Natural killer cell treated with Interleukin-12 subunit alpha and Interleukin-12 subunit beta and Interleukin-15 and Interleukin-18, amount 100 ng/mL, for 72 hours (primary cell): ENCODE measurements around the gene ENTPD6. TPM values are rescaled to one million over a fixed set of nuclear protein-coding genes. Genes with fewer than 3 reads are reported as not detected.
A peak's percentile ranks its signal among the peaks of the same experiment; 100 is the strongest.
"Not testable (repeated sequence)": the region's sequence is repeated elsewhere in the genome, so short reads cannot be mapped to it uniquely, and the experiment has no call there.

Experiments used
- ATAC-seq, 2 donors: fragments of 150-1000 bp; cut with Tn5 transposase in 1 of 2; sonication (Bioruptor Pico), chemical (Tn5 transposase) in 1 of 2; 2 replicates each; pipeline ENCODE4 v1.10.0; 2021
- DNase-seq: peaks from one replicate; pipeline ENCODE4 v3.0.0; 2022; ENCODE audit warnings: low spot score
- H3K27ac Mint-ChIP-seq, 2 donors: 1 replicate in 1 of 2; 2 replicates in 1 of 2; pipeline ENCODE4 v1.8.0; 2022; ENCODE audit warnings: mixed read lengths in 2 of 2, mild to moderate bottlenecking in 1 of 2, moderate library complexity in 1 of 2
- H3K27me3 Mint-ChIP-seq, 2 donors: 1 replicate in 1 of 2; 2 replicates in 1 of 2; pipeline ENCODE4 v1.8.0; 2022; ENCODE audit warnings: mixed read lengths in 2 of 2
- H3K36me3 Mint-ChIP-seq: one replicate; pipeline ENCODE4 v1.8.0; 2022; ENCODE audit warnings: mixed read lengths
- H3K4me1 Mint-ChIP-seq, 2 donors: 1 replicate in 1 of 2; 2 replicates in 1 of 2; pipeline ENCODE4 v1.8.0; 2022; ENCODE audit warnings: low read depth in 2 of 2, mixed read lengths in 2 of 2, mild to moderate bottlenecking in 1 of 2
- H3K4me3 Mint-ChIP-seq: one replicate; pipeline ENCODE4 v1.8.0; 2022; ENCODE audit warnings: mixed read lengths
- H3K9me3 Mint-ChIP-seq: 2 replicates; pipeline ENCODE4 v1.8.0; 2022; ENCODE audit warnings: mixed read lengths
- total RNA-seq, 2 donors: library from RNA; stranded (reverse); gene quantifications; one replicate each; pipeline ENCODE4 v1.2.3, GENCODE V29; 2022

The ENTPD6 gene
- total RNA-seq, 2 donors from 2014 or later: 24.9 to 58.7 TPM

GRCh38 chr20:25252230-25252651, 56.7 kb downstream of the ENTPD6 start:
- DNase-seq (no peak), ATAC-seq (no peak)
- Mint-ChIP-seq H3K36me3 (no peaks in the 10 kb centered on the region), H3K27me3 (no peaks in the 10 kb centered on the region), H3K9me3 (no peaks in the 10 kb centered on the region), H3K27ac (no peak overlapping the region), H3K4me3 (no peak overlapping the region), H3K4me1 (peaks cover 18 to 23% of the 10 kb centered on the region in 2 donors)

DNA sequence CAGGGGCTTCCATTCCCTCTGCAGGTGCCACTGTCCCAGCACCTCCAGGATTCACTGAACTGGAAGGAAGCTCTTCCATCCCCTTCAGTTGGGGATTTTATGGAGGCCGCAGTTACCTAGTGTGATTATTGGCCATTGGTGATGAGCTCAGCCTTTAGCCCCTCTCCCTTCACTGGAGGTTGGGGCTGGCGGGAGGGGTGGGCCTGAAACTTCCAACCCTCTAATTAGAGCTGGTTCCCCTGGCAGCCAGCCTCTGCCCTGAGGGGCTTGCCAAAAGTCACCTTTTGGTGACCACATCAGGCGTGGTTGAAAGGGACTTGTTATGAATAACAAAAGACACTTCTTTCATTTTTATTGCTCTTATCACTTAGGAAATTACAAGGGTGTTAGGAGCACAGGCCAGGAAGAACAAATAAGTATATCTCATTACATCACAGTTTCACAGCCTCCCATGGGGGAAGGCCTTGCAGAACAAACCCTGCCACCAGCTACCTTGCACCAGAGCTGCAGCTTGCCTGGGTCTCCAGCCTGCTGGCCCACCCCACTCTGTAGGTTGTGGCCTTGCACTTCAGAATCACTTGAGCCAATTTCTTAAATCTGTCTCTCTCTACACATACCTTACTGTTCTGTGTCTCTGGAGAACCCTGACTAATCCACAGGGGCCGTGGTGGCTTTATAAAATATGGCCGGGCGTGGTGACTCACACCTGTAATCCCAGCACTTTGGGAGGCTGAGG, 57.3 kb downstream of the ENTPD6 start:
- Mint-ChIP-seq H3K4me1 (peaks cover 18 to 22% of the 10 kb centered on the region in 2 donors), H3K27me3 (no peaks in the 10 kb centered on the region), H3K36me3 (no peaks in the 10 kb centered on the region), H3K4me3 (no peak overlapping the region), H3K27ac (peak overlapping the region in 1 of 2 donors; percentile 51), H3K9me3 (no peaks in the 10 kb centered on the region)
- DNase-seq (no peak), ATAC-seq (no peak)

- Mint-ChIP-seq H3K36me3 (no peaks in the 10 kb centered on the region), H3K9me3 (no peaks in the 10 kb centered on the region), H3K27me3 (no peaks in the 10 kb centered on the region), H3K4me3 (no peak overlapping the region), H3K4me1 (peaks cover 15 to 20% of the 10 kb centered on the region in 2 donors), H3K27ac (no peak overlapping the region)
- ATAC-seq: no peak
- DNase-seq: no peak
Measured at GRCh38 chr20:25253606-25254275, 58.2 kb downstream of the ENTPD6 start.

DNA sequence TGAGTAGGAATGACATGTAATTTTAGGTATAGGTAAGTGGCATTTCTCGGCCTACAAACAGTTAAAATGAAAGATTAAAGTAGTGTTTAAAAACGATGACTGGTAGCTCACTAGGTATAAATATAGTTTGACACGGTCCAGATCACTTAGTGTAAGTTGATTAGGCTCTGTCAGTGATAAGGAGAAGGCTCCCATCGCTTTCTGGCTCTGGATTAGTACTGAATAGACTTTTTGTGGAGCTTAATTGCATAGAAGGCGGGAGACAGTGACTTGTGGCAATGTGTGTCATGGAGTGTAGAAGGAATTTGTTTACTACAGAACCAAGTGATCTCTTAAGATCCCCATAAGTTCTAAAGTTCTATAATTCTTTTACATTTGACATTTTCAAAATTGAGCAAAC, 59.1 kb downstream of the ENTPD6 start:
- peaks cover 7 to 13% of the 10 kb centered on the region in 2 donors for H3K4me1 Mint-ChIP-seq
- H3K27me3 Mint-ChIP-seq: no peaks in the 10 kb centered on the region
- ATAC-seq (no peak), DNase-seq (no peak)
- H3K36me3 Mint-ChIP-seq: no peaks in the 10 kb centered on the region
- H3K27ac Mint-ChIP-seq: no peak overlapping the region
- no peak overlapping the region for H3K4me3 Mint-ChIP-seq
- H3K9me3 Mint-ChIP-seq: no peaks in the 10 kb centered on the region

DNA sequence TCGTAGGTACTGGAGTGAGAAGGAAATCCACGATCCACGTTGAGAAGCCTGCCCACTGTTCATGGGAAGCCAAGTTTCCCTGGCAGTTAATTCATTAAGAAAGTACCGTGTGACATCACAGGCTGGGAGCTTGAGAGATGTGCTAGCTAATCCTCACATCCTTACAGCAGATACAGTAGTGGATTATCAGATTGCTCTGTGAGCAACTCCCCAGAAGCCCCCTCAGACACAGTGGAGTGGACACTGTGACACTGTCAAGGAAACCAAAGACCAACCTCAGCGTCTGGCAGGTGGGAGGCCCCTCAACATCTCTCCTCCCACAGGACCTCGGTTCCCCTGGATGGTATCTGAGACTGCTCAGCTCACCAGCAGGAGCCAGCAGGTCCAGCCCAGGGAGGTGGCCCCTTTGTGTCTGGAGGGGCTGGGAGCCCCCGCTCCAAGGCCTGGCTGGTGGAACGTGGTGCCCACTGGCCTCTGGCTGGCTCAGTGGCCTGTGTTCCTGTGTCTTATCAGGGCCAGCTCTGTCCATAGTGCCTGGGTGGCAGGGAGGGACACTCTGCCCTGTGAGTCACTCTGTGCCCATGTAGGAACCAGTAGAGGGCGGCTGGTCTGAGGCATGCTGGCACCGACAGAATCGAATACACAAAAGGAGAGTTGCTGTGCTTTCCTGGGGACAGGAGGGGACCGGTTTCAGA, 59.6 kb downstream of the ENTPD6 start:
- Mint-ChIP-seq H3K4me3 (no peak overlapping the region), H3K4me1 (peaks cover 6 to 13% of the 10 kb centered on the region in 2 donors), H3K36me3 (no peaks in the 10 kb centered on the region), H3K9me3 (no peaks in the 10 kb centered on the region), H3K27me3 (no peaks in the 10 kb centered on the region), H3K27ac (no peak overlapping the region)
- ATAC-seq (peak in 1 of 2 donors; percentile 40), DNase-seq (no peak)

- Mint-ChIP-seq H3K27me3 (no peaks in the 10 kb centered on the region), H3K4me1 (peaks cover 6 to 10% of the 10 kb centered on the region in 2 donors), H3K9me3 (no peaks in the 10 kb centered on the region), H3K4me3 (no peak overlapping the region), H3K36me3 (no peaks in the 10 kb centered on the region), H3K27ac (no peak overlapping the region)
- ATAC-seq (no peak), DNase-seq (no peak)
Measured at GRCh38 chr20:25256226-25256859, 60.8 kb downstream of the ENTPD6 start.

- no peak for DNase-seq
Measured at GRCh38 chr20:25257130-25257529, 61.6 kb downstream of the ENTPD6 start.

GRCh38 chr20:25257756-25258475, 62.4 kb downstream of the ENTPD6 start:
- ATAC-seq (no peak), DNase-seq (no peak)
- no peaks in the 10 kb centered on the region for H3K27me3 Mint-ChIP-seq
- H3K27ac Mint-ChIP-seq: no peak overlapping the region
- peaks cover 6 to 7% of the 10 kb centered on the region in 2 donors for H3K4me1 Mint-ChIP-seq
- no peak overlapping the region for H3K4me3 Mint-ChIP-seq
- H3K36me3 Mint-ChIP-seq: peaks cover 8% of the 10 kb centered on the region
- no peaks in the 10 kb centered on the region for H3K9me3 Mint-ChIP-seq

More at GRCh38 chr20:25257130-25257529, 61.6 kb downstream of the ENTPD6 start:
- H3K27ac Mint-ChIP-seq: no peak overlapping the region
- ATAC-seq: no peak
- no peaks in the 10 kb centered on the region for H3K9me3 Mint-ChIP-seq
- no peak overlapping the region for H3K4me3 Mint-ChIP-seq
- peaks cover 6 to 10% of the 10 kb centered on the region in 2 donors for H3K4me1 Mint-ChIP-seq
- peaks cover 7% of the 10 kb centered on the region for H3K36me3 Mint-ChIP-seq
- no peaks in the 10 kb centered on the region for H3K27me3 Mint-ChIP-seq

GRCh38 chr20:25258476-25258805, 62.9 kb downstream of the ENTPD6 start:
- no peaks in the 10 kb centered on the region for H3K9me3 Mint-ChIP-seq
- H3K36me3 Mint-ChIP-seq: peaks cover 12% of the 10 kb centered on the region
- ATAC-seq (no peak), DNase-seq (no peak)
- no peak overlapping the region for H3K27ac Mint-ChIP-seq
- no peaks in the 10 kb centered on the region for H3K27me3 Mint-ChIP-seq
- H3K4me3 Mint-ChIP-seq: no peak overlapping the region
- peaks cover 6 to 7% of the 10 kb centered on the region in 2 donors for H3K4me1 Mint-ChIP-seq

DNA sequence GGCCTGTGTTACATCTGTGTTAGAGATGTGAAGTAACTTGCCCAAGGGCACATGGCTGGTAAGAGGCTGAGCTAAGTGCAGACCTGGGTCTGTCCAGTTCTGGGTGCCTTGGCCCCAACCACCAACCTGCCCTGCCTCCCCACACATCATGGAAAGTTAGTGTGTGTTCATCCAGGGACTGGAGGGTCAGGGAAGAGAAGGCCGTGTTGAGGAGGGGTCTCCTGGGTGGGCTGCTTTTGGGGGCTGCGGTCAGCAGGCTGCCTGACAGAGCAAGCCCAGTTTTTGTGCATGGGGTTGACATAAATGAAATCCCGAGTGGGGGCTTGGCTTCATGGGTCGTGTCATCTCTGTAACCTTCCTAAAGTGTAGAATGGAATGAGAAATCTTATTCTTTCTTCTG, 63.3 kb downstream of the ENTPD6 start:
- Mint-ChIP-seq H3K9me3 (no peaks in the 10 kb centered on the region), H3K4me1 (peaks cover 5 to 6% of the 10 kb centered on the region in 2 donors), H3K27me3 (no peaks in the 10 kb centered on the region), H3K27ac (no peak overlapping the region), H3K4me3 (no peak overlapping the region), H3K36me3 (peaks cover 12% of the 10 kb centered on the region)
- ATAC-seq: no peak
- no peak for DNase-seq

- no peak overlapping the region for H3K27ac Mint-ChIP-seq
- ATAC-seq (no peak), DNase-seq (no peak)
Measured at GRCh38 chr20:25259358-25259757, 63.8 kb downstream of the ENTPD6 start.

GRCh38 chr20:25259788-25260254, 64.3 kb downstream of the ENTPD6 start:
- no peak overlapping the region for H3K4me3 Mint-ChIP-seq
- H3K27ac Mint-ChIP-seq: no peak overlapping the region
- H3K9me3 Mint-ChIP-seq: no peaks in the 10 kb centered on the region
- H3K4me1 Mint-ChIP-seq: peaks cover 0 to 6% of the 10 kb centered on the region in 2 donors
- H3K36me3 Mint-ChIP-seq: peaks cover 12% of the 10 kb centered on the region
- ATAC-seq (no peak), DNase-seq (no peak)
- no peaks in the 10 kb centered on the region for H3K27me3 Mint-ChIP-seq

More at GRCh38 chr20:25259358-25259757, 63.8 kb downstream of the ENTPD6 start:
- no peaks in the 10 kb centered on the region for H3K9me3 Mint-ChIP-seq
- no peaks in the 10 kb centered on the region for H3K27me3 Mint-ChIP-seq
- peaks cover 3 to 9% of the 10 kb centered on the region in 2 donors for H3K4me1 Mint-ChIP-seq
- no peak overlapping the region for H3K4me3 Mint-ChIP-seq
- H3K36me3 Mint-ChIP-seq: peaks cover 12% of the 10 kb centered on the region

GRCh38 chr20:25260770-25261437, 65.4 kb downstream of the ENTPD6 start:
- not testable (repeated sequence) for ATAC-seq, H3K4me3 Mint-ChIP-seq, H3K9me3 Mint-ChIP-seq, H3K4me1 Mint-ChIP-seq, H3K27me3 Mint-ChIP-seq, H3K27ac Mint-ChIP-seq, DNase-seq
- H3K36me3 Mint-ChIP-seq: peaks cover 12% of the 10 kb centered on the region
